K562 (cell line): ENCODE results near the gene GSC. TPM values are rescaled to one million over a fixed set of nuclear protein-coding genes. Genes with fewer than 3 reads are reported as not detected.

Source experiments
- ATAC-seq: fragments of 200-7000 bp; cut with Tn5 transposase; 3 replicates; pipeline ENCODE4 v1.9.1; 2020; ENCODE audit warnings: moderate library complexity
- BruUV-seq: library from RNA; stranded (reverse); fragments of 400-500 nt; replicated peaks from 2 replicates; lab custom pipeline; 2021; lab: Mats Ljungman, UMichigan
- CTCF ChIA-PET: fragments of 300-600 bp; formaldehyde crosslinking; extraction: SDS; loops from one replicate; lab custom pipeline; 2021; ENCODE audit warnings: low intra/inter-chr PET ratio; lab: Yijun Ruan, JAX
- POLR2A ChIA-PET: fragments of 300-600, 350-650 bp; sonication (Branson Sonifier 250); formaldehyde crosslinking; extraction: SDS; loops from one replicate; lab custom pipeline; 2021; ENCODE audit warnings: antibody characterized with exemption, inconsistent platforms; lab: Yijun Ruan, JAX
- DNase-seq, 4 experiments: peaks; one replicate each; pipeline versions ENCODE4 v3.0.0 to v3.0.0-alpha.2; 2011 to 2018; ENCODE audit warnings: low spot score in 3 of 4, mixed read lengths in 3 of 4; ENCODE audit errors: extremely low read depth in 1 of 4
- FAIRE-seq: peaks from 2 replicates; lab custom pipeline; 2011; peaks lifted over from hg19 to GRCh38; lab: Jason Lieb, UNC
- H2AFZ ChIP-seq: 2 replicates; pipeline ENCODE4 v1.6.0; 2011; ENCODE audit warnings: low read depth, low read length, control low read depth, inconsistent platforms
- H3K27ac ChIP-seq: fragments of 200-600 bp; 3 replicates; pipeline ENCODE4 v1.8.0; 2011; ENCODE audit warnings: low read depth, mild to moderate bottlenecking, control low read depth, inconsistent platforms, low read length, moderate library complexity, mixed read lengths; ENCODE audit errors: extremely low read depth
- H3K27me3 ChIP-seq, 2 experiments: fragments of 300-600 bp in 1 of 2; 2 replicates in 1 of 2; 3 replicates in 1 of 2; pipeline versions ENCODE4 v1.6.0 to v1.8.0; 2011; ENCODE audit warnings: inconsistent platforms in 2 of 2, low read length in 2 of 2, mild to moderate bottlenecking in 1 of 2, mixed read lengths in 1 of 2, moderate library complexity in 1 of 2; ENCODE audit not compliant: control insufficient read depth in 2 of 2, insufficient read depth in 2 of 2
- H3K36me3 ChIP-seq: fragments of 300-600 bp; 3 replicates; pipeline ENCODE4 v1.8.0; 2011; ENCODE audit warnings: mild to moderate bottlenecking, low read length, inconsistent platforms; ENCODE audit not compliant: control insufficient read depth, insufficient read depth
- H3K4me1 ChIP-seq, 2 experiments: fragments of 200-600 bp in 1 of 2; replicated peaks in 1 of 2; 2 replicates in 1 of 2; 3 replicates in 1 of 2; pipeline versions ENCODE4 v1.5.1 to v1.8.0; 2011; ENCODE audit warnings: inconsistent platforms in 2 of 2, low read length in 2 of 2, mild to moderate bottlenecking in 1 of 2, mixed read lengths in 1 of 2, moderate library complexity in 1 of 2; ENCODE audit not compliant: control insufficient read depth in 2 of 2, insufficient read depth in 2 of 2
- H3K4me2 ChIP-seq: 2 replicates; pipeline ENCODE4 v1.6.1; 2011; ENCODE audit warnings: low read length, control low read depth, inconsistent platforms, mixed read lengths; ENCODE audit not compliant: insufficient read depth
- H3K4me3 ChIP-seq: fragments of 200-600 bp; sonication (generic), shearing (Covaris generic); 2 replicates; pipeline ENCODE4 v1.5.1; 2016; ENCODE audit warnings: control low read depth, inconsistent platforms
- H3K79me2 ChIP-seq: fragments of 200-600 bp; 3 replicates; pipeline ENCODE4 v1.8.0; 2011; ENCODE audit warnings: low read length, inconsistent platforms; ENCODE audit not compliant: control insufficient read depth, insufficient read depth
- H3K9ac ChIP-seq, 2 experiments: 2 replicates each; pipeline versions ENCODE4 v1.6.0 to v1.6.1; 2011; ENCODE audit warnings: low read depth in 2 of 2, low read length in 2 of 2, control low read depth in 1 of 2, inconsistent platforms in 1 of 2, mild to moderate bottlenecking in 1 of 2, mixed read lengths in 1 of 2; ENCODE audit not compliant: insufficient read depth in 1 of 2
- H3K9me1 ChIP-seq: one replicate; pipeline ENCODE4 v1.6.0; 2011; ENCODE audit warnings: inconsistent platforms, mild to moderate bottlenecking, low read length, moderate library complexity; ENCODE audit not compliant: control insufficient read depth, insufficient read depth
- H3K9me3 ChIP-seq: replicated peaks from 2 replicates; pipeline ENCODE4 v1.5.1; 2011; ENCODE audit warnings: low read depth, low read length, inconsistent platforms; ENCODE audit not compliant: control insufficient read depth, insufficient read depth
- H4K20me1 ChIP-seq: replicated peaks from 2 replicates; pipeline ENCODE4 v1.6.1; 2011; ENCODE audit warnings: low read length, inconsistent platforms, mixed read lengths; ENCODE audit not compliant: control insufficient read depth, insufficient read depth
- CEBPB ChIP-seq: fragments of 450-650 bp; IDR thresholded peaks from 2 replicates; pipeline ENCODE4 v1.6.1; 2016; ENCODE audit warnings: missing genetic modification characterization, missing compliant biosample characterization
- CEBPG ChIP-seq, 3 experiments: fragments of 200-800 bp in 1 of 3; sonication (Bioruptor generic) in 1 of 3; sonication (generic) in 1 of 3; formaldehyde crosslinking in 1 of 3; IDR thresholded peaks in 2 of 3; conservative IDR thresholded peaks in 1 of 3; 2 replicates each; pipeline versions ENCODE4 v1.6.1 to v1.8.0; 2016 to 2022; ENCODE audit warnings: missing compliant biosample characterization in 2 of 3, missing genetic modification characterization in 2 of 3, mild to moderate bottlenecking in 1 of 3, missing genetic modification reagents in 1 of 3
- ZNF124 ChIP-seq: sonication (generic); formaldehyde crosslinking; IDR thresholded peaks from 2 replicates; pipeline ENCODE4 v1.8.1; 2022; ENCODE audit warnings: missing genetic modification reagents
- ZNF224 ChIP-seq: sonication (generic); formaldehyde crosslinking; IDR thresholded peaks from 2 replicates; pipeline ENCODE4 v1.8.0; 2022; ENCODE audit warnings: mild to moderate bottlenecking, missing genetic modification reagents
- WGBS: fragments of 100-300 bp; shearing (Covaris generic); methylation state at CpG from one replicate; pipeline ENCODE4 v1.1.6; 2016; ENCODE audit warnings: low coverage, mixed read lengths; ENCODE audit not compliant: insufficient coverage; ENCODE audit errors: missing lambda C conversion rate; 5-methylcytosine and 5-hydroxymethylcytosine counted together
- in situ Hi-C: fragments of 300-500 bp; cut with MboI; formaldehyde crosslinking; loops from 4 replicates; pipeline ENCODE4 v1.15.0; 2018; ENCODE audit warnings: inconsistent platforms, mixed read lengths
- intact Hi-C: fragments of 100-400 bp; cut with micrococcal nuclease; formaldehyde crosslinking; loops from 2 replicates; pipeline ENCODE4 v1.14.2; 2022
- polyA plus RNA-seq, 8 experiments: library from polyadenylated mRNA; depleted of rRNA in 4 of 8; stranded (reverse) in 5 of 8; unstranded in 3 of 8; fragments of >200 nt; fragmentation: Nextera tagmentation in 2 of 8; fragmentation: Illumina TruSeq in 1 of 8; extraction: Ambion mirVana in 2 of 8; extraction: Trizol in 1 of 8; gene quantifications; 2 replicates each; pipeline versions ENCODE4 v1.2.1 to v1.2.3, GENCODE V29; 2011 to 2014; ENCODE audit warnings: inconsistent platforms in 1 of 8, missing spikeins in 1 of 8
- total RNA-seq, 7 experiments: library from RNA; depleted of rRNA in 6 of 7; stranded (reverse); fragments of >200 nt in 6 of 7; fragmentation: Illumina TruSeq in 2 of 7; extraction: Trizol in 2 of 7; gene quantifications; 2 replicates each; pipeline versions ENCODE4 v1.2.1 to v1.2.3, GENCODE V29; 2011 to 2021; ENCODE audit warnings: low replicate concordance in 1 of 7

GSC gene
- total and polyA plus RNA-seq, 9 of the 15 experiments (the other 6 are each of a cell fraction or from before 2014, with no cell fraction given) = not detected

DNA sequence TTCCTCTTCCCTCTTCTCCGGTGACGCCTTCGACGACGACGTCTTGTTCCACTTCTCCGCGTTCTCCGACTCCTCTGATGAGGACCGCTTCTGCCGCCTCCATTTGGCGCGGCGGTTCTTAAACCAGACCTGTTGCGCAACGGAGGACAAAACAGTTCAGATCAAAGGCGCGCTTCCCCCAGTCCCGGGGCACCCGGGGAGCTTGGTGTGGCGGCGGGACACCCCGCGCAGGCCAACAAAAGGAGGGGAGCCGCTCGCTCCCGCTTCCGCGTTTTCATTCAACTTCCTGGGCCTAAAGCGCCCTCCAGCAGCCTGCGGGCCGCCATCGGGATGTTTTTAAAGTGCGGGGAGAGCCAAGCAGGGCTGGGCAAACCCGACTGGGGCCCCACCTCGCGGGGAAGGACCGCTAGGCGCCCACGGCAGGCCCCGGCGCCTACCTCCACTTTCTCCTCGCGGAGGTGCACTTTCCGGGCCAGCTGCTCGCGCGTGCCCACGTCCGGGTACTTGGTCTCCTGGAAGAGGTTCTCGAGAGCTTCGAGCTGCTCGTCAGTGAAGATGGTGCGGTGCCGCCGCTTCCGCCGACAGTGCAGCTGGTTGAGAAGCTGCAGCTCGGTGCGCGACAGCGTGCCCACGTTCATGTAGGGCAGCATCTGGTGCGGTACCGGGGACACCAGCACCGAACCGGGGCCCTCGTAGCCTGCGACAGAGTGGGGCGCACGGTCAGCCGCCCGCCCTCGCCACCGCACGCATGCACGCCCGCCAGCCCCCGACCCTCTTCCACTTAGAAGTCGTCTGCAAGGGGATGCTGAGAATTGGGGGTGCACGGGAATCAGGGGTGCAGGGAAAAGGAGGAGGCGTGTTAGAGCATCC lies 1.2 kb downstream of the GSC start:
- Histone ChIP-seq H3K4me3 (no peak overlapping the region), H3K9me3 (no peaks in the 10 kb centered on the region), H2AFZ (no peak overlapping the region), H3K36me3 (no peaks in the 10 kb centered on the region), H3K4me2 (no peak overlapping the region), H3K27me3 (peaks cover 0 to 53% of the 10 kb centered on the region in 2 experiments; a peak in 4 of 5 replicates), H4K20me1 (no peaks in the 10 kb centered on the region), H3K79me2 (no peaks in the 10 kb centered on the region), H3K27ac (no peak overlapping the region), H3K9me1 (no peaks in the 10 kb centered on the region), H3K4me1 (peaks cover 0 to 5% of the 10 kb centered on the region in 2 experiments; a peak in 2 of 5 replicates), H3K9ac (no peak overlapping the region)
- FAIRE-seq (no peak), DNase-seq (no peak), ATAC-seq (no peak)
- ChIA-PET CTCF (no interaction called here), POLR2A (no interaction called here)
- in situ Hi-C loops (no loop called here), intact Hi-C loops (no loop called here)
- no TSS peak for BruUV-seq
- TF ChIP-seq ZNF224 (no peak), ZNF124 (CRISPR knock-in tag) (no peak), CEBPB (tag) (peak; percentile 54; the same call in 1 of the 2 replicates), CEBPG (CRISPR knock-in tag; IDR thresholded peaks at IDR 0.05) (no peak), CEBPG (tag; conservative IDR thresholded peaks at IDR 0.05 in 1 of 2, IDR thresholded peaks at IDR 0.05 in 1 of 2) (0 out of 4 replicates have a peak, but pooled peaks of 1 of the 2 experiments have one; percentile 15)
- WGBS = 12% methylated on average over 46 of the region's 82 CpGs
